Stimulated activated CD8-positive, alpha-beta memory T cell treated with anti-CD3 and anti-CD28 coated beads, Interleukin-4, amount 100 ng/mL, for 1 hour (primary cell): ENCODE measurements around the gene PRKRIP1.
"Not testable (repeated sequence)": the region's sequence is repeated elsewhere in the genome, so short reads cannot be mapped to it uniquely, and the experiment has no call there.

Experiments used
- DNase-seq, 2 donors: peaks; one replicate each; pipeline ENCODE4 v3.0.0-alpha.2; 2020; ENCODE audit warnings: low read depth in 2 of 2, low spot score in 1 of 2

Gene PRKRIP1

GRCh38 chr7:102455596-102455995 lies 59.4 kb downstream of the PRKRIP1 start:
- no peak for DNase-seq

DNA sequence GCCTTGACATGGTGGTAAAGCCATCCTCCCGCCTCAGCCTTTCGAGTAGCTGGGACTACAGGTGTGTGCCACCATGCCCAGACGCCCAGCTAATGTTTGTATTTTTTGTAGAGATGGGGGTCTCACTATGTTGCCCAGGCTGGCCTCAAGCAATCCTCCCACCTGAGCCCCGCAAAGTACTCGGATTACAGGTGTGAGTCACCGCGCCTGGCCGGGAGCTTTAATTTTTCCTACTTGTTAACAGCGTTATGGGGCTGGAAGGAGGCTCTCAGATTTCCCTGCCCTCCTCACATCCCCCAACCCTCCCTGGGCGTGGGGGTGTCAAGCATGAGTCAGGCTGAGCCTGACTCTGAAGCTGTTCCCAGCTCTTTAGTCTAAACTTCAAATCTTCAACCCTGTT lies 60.2 kb downstream of the PRKRIP1 start:
- DNase-seq = no peak

DNA sequence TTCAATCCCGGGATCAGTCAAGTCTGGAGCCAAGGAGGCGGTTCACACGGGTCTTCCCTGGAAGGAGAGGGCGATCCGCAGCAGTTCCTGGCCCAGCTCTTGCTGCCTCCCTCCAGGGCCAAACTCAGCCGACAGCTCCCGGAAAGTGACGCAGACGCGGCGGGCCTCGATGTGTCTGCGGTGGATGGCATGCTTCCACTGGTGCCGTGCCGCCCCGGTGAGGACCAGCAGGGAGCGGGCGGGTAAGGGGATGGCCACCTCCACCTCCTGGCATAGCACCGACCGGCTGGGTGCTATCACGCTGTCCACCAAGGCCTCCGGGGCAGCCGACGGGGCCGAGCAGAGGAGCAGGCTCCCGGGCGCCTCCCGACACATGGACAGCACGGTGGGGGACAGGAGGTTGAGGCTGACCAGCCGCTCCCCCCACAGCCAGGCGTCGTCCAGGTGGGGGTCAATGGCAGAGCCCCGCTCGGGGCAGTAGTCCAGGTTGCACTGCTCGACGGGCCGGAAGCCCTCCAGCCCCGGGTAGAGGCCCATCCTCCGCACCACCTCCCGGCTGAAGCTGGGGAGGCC lies 61.3 kb downstream of the PRKRIP1 start:
- DNase-seq = no peak

GRCh38 chr7:102459221-102459844 lies 63.2 kb downstream of the PRKRIP1 start:
- DNase-seq = no peak

- DNase-seq = no peak
These were observed 64.3 kb downstream of the PRKRIP1 start for GRCh38 chr7:102460467-102460866.

DNA sequence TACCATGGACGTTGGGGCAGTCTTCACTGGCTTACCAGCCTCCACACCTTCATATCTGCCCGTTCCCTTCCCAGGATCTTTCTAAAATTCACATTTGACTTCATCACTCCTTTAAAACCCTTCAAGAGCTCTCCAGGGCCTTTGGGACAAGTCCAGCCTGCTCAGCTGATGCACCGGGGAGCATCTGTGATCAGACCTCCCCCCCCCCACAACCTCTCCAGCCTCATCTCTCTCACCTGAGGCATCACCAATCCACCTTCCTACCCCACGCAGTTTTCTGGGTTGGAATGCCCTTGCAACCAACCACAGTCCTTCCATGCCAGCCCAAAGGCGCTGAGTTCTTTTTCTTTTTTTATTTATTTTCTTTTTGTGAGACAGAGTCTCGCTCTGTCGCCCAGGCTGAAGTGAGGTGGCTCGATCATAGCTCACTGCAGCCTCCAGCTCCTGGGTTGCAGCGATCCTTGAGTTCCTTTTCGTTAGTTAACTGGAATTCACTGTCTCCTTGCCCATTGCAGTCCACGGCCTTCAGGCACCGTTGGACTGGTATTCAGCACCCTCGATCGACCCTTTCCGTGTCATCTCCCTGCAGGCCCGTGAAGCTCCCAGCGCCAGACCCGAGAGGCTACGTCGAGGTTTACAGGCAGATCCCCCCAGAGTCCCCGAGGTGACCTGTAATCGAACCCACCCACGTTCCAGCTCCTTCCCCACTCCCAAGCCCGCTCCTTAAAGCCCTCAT lies 67.8 kb downstream of the PRKRIP1 start:
- no peak for DNase-seq

- peak; percentile 83 to 91 for DNase-seq
These were observed 68.6 kb downstream of the PRKRIP1 start, which contains the start of the genes ALKBH4 and LRWD1 for GRCh38 chr7:102464577-102465280. TSS of gene ALKBH4 (minus strand) at chr7:102464863. CDS start at chr7:102464836, 27 bp downstream. TSS of gene LRWD1 (plus strand) at chr7:102464984. CDS start at chr7:102465081, 97 bp downstream.

GRCh38 chr7:102466097-102466496 lies 69.9 kb downstream of the PRKRIP1 start:
- no peak for DNase-seq

DNA sequence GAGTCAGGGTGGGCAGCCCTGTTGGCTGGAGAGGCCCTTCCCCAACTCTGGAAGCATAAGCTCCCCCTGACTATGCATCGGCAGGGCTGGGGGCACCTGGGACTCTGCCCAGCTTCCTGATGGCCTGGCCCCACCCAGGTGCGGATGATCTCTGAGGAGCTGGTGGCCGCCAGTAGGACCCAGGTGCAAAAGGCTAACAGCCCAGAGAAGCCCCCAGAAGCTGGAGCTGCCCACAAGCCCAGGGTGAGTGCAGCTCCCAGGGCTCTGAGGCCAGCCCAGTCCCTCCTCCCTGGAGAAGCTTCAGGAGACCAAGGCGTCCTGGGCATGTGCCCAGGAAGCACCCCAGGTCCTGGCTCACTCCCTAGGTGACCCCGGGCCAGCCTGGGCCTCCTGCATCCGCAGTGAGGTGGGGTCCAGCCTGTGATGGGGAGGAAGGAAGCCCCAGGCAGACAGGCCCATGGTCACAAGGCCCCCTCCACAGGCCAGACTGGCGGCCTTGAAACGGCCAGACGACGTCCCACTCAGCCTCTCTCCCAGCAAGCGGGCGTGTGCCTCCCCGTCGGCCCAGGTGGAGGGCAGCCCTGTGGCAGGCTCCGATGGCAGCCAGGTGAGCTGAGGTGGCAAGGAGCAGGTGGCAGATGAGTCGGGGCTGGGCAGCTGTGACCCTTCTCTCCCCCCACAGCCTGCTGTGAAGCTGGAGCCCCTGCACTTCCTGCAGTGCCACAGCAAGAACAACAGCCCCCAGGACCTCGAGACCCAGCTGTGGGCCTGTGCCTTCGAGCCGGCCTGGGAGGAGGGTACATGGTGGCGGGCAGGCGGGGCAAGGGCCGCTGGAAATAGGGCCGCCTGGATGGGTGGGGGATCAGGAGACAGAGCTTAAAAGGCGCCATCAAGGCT lies 71.7 kb downstream of the PRKRIP1 start:
- no peak for DNase-seq

DNA sequence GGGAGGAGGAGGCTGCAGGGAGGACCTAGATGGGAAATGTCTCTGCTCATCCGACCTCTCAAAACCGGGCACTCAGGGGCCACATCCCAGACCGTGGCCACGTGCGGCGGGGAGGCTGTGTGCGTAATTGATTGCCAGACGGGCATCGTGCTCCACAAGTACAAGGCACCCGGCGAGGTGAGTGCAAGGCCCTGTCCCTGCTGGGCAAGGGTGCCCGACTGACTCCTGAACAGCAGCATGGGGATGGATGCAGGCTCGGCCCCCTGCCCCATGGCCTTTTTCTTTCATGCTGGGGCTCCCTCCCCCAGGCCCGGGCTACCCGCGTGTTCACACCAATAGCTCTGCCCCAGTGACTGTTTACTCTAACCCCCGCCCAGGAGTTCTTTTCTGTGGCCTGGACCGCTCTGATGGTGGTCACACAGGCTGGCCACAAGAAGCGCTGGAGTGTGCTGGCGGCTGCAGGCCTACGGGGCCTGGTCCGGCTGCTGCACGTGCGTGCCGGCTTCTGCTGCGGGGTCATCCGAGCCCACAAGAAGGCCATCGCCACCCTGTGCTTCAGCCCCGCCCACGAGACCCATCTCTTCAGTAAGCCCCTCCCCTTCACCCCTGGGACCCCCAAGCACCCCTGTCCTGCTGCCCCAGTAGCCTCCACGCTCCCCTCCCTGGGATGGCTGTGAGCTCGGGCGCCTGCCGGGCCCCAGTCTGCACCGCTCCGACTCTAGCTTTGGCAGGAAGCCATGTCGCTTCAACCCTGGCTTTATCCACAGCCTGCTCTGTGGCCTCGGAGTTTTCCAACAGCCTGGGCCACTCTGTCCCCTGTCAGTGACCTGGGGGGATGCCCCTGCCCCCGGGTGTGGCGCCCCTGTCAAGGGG lies 72.6 kb downstream of the PRKRIP1 start:
- no peak for DNase-seq

GRCh38 chr7:102469351-102469971 lies 73.3 kb downstream of the PRKRIP1 start:
- no peak for DNase-seq

DNA sequence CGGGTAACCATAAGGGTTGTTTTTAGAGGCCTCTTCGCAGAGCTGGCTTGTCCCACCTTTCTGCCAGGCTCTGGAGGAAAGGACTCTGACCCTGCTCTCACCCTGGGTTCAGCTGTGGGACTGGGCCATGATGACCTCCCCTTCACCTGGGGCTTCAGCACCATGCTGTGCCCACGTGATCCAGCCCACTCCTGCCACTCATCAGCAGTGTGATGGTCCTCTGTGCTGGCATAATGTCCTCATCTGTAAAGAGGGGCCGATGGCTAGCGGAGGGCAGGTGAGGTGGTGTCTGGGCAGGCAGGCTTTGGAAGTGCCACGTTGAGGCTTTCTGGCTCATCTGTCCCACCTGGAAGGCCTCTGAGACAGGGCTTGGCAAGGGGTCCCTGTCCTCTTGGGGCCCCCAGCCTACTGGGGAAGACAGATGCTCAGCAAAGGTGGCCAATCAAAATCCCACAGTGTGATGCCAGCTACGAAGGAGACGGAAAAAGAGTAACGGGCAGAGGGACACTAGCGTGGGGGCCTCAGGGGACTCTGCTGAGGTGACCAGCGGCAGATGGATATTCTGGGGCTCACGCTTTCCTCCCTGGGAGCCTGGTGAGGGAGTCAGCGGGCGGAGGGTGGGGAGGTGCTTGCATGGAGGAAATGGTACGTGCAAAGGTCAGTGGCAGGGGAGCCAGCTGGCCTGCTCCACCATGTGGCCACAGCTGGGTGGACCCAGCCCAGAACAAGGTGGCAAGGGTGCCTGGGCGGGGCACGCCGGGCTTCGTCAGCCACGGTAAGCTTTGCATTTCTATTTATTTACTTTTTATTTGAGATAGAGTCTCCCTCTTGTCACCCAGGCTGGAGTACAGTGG lies 74.0 kb downstream of the PRKRIP1 start:
- no peak for DNase-seq

DNA sequence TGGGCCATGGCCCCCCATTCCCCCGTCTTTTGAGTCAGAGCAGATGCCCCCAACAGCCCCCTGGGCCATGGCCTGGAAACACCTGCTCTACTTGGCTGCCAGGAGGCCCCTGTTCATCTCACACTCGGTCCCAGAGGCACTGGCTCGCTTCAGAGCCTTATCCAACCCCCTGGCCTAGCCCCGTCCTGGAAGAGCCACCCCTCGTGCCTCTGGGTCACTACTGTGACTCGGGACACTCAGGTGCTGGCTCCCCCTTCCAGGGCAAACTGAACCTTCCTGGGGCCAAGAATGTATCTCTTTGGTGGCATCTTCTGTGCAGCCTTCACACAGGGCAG lies 75.6 kb downstream of the PRKRIP1 start:
- DNase-seq = no peak

DNA sequence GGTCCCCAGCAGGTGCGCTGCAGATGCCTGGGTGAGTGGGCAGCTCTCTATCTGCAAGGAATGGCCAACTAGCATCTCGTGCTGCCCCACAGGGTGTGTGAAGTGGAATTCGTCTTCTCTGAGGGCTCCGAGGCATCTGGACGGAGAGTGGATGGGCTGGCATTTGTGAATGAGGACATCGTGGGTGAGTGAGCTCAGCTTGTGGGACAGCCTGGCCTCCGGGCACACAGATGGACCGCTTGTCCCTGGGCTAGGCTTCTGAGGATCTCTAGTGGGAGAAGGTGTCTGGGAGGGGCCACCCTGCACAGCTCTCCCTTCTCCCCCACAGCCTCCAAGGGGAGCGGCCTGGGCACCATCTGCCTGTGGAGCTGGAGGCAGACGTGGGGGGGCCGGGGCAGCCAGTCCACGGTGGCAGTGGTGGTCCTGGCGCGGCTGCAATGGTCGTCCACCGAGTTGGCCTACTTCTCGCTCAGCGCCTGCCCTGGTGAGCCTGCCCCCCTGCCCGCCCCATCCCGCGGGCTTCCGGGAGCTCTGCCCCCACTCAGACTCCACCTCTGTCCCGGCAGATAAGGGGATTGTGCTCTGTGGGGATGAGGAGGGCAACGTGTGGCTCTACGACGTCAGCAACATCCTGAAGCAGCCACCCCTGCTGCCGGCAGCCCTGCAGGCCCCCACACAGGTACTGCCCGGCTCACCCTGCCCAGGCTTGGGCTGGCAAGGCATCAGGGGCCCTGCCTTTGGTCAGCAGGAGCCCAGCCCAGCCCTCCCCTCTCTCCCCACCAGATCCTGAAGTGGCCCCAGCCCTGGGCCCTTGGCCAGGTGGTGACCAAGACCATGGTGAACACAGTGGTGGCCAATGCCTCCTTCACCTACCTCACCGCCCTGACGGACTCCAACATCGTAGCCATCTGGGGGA lies 76.2 kb downstream of the PRKRIP1 start:
- no peak for DNase-seq

DNA sequence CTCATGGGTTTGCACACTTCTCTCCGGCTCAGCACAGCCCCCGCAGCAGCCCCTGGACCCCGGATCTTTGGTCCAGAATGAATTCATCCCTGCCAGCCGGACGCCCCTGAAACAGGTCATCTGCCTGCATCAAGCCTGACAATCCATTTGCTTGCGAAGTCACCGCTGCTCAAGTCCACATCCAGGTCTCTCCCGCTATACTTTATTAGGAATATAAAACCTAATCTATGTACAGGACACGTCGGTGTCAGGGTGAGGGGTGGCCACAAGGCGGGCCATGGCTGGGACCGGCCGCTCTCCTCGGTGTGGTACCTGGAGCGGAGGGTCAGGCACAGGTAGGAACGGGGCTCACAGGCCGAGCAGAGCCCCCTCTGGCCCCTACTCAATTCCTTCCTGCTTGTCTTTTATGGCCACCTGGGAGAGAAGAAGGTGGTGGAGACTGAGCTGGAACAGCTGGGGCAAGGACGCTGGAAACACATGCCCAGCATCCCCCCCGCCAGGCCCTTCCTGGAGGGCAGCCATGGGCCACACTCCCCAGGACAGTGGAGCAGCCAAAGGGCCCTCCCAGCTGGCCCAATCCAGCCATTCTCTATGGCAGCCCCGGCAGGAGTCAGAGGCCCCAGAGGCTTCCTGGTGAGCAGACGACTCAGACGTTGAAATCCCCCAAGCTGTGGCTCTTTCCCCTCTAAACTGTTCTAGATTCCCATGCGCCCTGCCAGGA lies 77.3 kb downstream of the PRKRIP1 start:
- DNase-seq = no peak

DNA sequence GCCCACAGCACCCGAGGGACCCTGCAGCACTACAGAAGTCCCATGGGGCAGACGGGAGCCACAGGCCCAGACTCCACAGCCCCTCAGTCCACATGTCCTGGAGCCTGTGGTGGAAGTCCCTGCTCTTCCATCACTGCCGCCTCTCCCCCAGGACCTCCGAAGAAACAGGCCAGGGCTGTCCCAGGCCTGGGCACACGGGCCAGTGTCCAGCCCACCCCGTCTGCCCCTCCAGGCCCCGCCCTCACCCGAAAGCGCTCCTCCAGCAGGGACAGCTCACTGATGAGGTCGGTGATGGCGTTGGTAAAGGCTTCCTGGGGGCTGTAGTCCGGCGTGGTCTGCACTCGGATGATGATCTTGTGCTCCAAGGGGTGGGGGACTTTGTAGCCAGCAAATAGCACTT lies 78.0 kb downstream of the PRKRIP1 start:
- not testable (repeated sequence) for DNase-seq
